Gastrocnemius medialis (tissue), 4 donors: ENCODE measurements around the gene KRT82. TPM values are rescaled to one million over a fixed set of nuclear protein-coding genes. Genes with fewer than 3 reads are reported as not detected.
"Not testable (repeated sequence)": the region's sequence is repeated elsewhere in the genome, so short reads cannot be mapped to it uniquely, and the experiment has no call there.

Experiments used
- ATAC-seq, 2 donors: fragments of 150-250 bp; one replicate each; pipeline ENCODE4 v1.9.1; 2016
- DNase-seq, 2 donors: peaks; one replicate each; pipeline ENCODE4 v3.0.0-alpha.2; 2019
- H3K27ac ChIP-seq, 4 donors: fragments of 200-600 bp; sonication (generic); 1 replicate in 1 of 4; 2 replicates in 3 of 4; pipeline ENCODE4 v1.5.1; 2016 to 2018; ENCODE audit warnings: mild to moderate bottlenecking in 2 of 4, moderate library complexity in 1 of 4
- H3K27me3 ChIP-seq, 3 donors: fragments of 200-600 bp; sonication (generic) in 2 of 3; 1 replicate in 1 of 3; 2 replicates in 2 of 3; pipeline versions ENCODE4 v1.5.1 to v1.6.0; 2016 to 2019; ENCODE audit warnings: mild to moderate bottlenecking in 1 of 3, moderate library complexity in 1 of 3
- H3K36me3 ChIP-seq, 2 donors: fragments of 200-600 bp; sonication (generic) in 1 of 2; one replicate each; pipeline ENCODE4 v1.5.1; 2017 to 2018
- H3K4me1 ChIP-seq, 2 donors: fragments of 200-600 bp; sonication (generic) in 1 of 2; one replicate each; pipeline ENCODE4 v1.5.1; 2016 to 2017; ENCODE audit warnings: mild to moderate bottlenecking in 2 of 2
- H3K4me3 ChIP-seq, 4 donors: fragments of 200-600 bp; sonication (generic) in 3 of 4; 1 replicate in 1 of 4; 2 replicates in 3 of 4; pipeline ENCODE4 v1.5.1; 2016 to 2019; ENCODE audit warnings: mild to moderate bottlenecking in 2 of 4
- H3K9me3 ChIP-seq, 3 donors: fragments of 200-600 bp; sonication (generic) in 2 of 3; 1 replicate in 1 of 3; 2 replicates in 2 of 3; pipeline ENCODE4 v1.5.1; 2016 to 2019
- POLR2A ChIP-seq, 2 donors: fragments of 450-650 bp; IDR thresholded peaks; one replicate each; pipeline ENCODE4 v1.6.1; 2017; ENCODE audit warnings: antibody characterized with exemption in 2 of 2, mild to moderate bottlenecking in 2 of 2, moderate library complexity in 2 of 2
- in situ Hi-C, 4 donors: fragments of 200-750 bp; cut with MboI; loops; one replicate each; pipeline versions ENCODE4 v1.15.0 to v1.8.0; 2017; ENCODE audit warnings: low sequenced_read_pairs in 4 of 4
- intact Hi-C: fragments of 100-400 bp; cut with DNase I; formaldehyde crosslinking; loops from one replicate; pipeline ENCODE4 v1.15.1; 2023; ENCODE audit warnings: low total_unique reads
- total RNA-seq, 4 donors: library from RNA; depleted of rRNA; stranded (reverse); fragments of >200 nt; gene quantifications; one replicate each; pipeline versions ENCODE4 v1.1.0 to v1.2.3, GENCODE V29; 2016
- TF ChIP-seq, protein P1 (sequence below), 5 experiments: fragments of 450-650 bp in 3 of 5; fragments of 200-600 bp in 2 of 5; sonication (generic) in 2 of 5; IDR thresholded peaks in 4 of 5; conservative IDR thresholded peaks in 1 of 5; 1 replicate in 4 of 5; 2 replicates in 1 of 5; pipeline ENCODE4 v1.5.1; 2016 to 2019; ENCODE audit warnings: antibody characterized with exemption in 5 of 5, mild to moderate bottlenecking in 3 of 5, moderate library complexity in 3 of 5

KRT82 gene
- total RNA-seq, 4 donors from 2014 or later: not detected

DNA sequence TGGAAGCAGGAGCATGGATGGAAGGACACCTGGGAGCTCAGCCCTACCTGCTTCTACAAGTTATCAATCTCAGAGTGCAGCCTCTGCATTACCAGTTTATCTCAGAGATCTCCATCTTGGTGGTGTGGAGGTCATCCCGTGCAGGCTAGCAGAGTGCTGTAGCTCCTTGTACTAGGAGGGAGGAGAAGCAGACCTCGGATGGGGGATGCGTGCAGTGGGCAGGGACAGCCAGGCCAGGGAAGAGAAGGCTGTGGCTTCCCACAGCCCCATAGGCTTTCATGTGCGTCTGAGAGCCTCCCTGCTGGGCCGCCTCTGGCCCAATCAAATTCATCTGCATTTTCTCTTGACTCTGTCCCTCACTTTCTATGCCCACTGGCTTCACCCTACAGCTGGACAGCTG is 8.8 kb upstream of the KRT82 start:
- no peak overlapping the region for H3K27ac ChIP-seq
- no peak for DNase-seq
- H3K36me3 ChIP-seq: no peaks in the 10 kb centered on the region

DNA sequence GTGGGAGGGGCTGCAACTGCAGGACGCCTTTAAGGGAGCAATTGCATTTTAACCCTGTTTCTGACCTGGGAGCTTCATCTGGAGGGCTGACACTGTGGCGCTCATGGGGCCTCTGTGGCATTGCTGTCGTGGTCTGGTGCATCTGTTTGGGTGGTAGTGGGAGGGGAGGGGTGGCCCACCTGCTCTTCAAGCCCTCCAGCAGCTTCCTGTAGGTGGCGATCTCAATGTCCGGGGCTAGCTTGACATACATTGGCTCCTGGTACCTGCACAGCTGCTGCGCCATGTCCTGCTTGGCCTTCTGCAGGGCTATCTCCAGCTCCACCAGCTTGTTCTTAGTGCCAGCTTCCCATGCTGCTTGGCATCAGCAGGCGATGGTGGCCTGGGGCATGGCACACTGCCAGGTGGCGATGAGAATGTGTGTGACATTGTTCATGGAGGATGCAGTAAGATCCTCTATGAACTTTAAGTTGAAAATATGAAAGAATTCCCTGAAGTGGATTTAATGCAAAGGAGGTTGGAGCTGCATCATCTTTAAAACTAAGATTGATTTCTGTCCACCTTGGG is 7.7 kb upstream of the KRT82 start:
- ATAC-seq (no peak), DNase-seq (no peak)
- H3K36me3 ChIP-seq: no peaks in the 10 kb centered on the region
- H3K9me3 ChIP-seq: no peaks in the 10 kb centered on the region
- intact Hi-C loops (no loop called here), in situ Hi-C loops (no loop called here)
- H3K27me3 ChIP-seq: no peaks in the 10 kb centered on the region
- TF ChIP-seq, protein P1, sequence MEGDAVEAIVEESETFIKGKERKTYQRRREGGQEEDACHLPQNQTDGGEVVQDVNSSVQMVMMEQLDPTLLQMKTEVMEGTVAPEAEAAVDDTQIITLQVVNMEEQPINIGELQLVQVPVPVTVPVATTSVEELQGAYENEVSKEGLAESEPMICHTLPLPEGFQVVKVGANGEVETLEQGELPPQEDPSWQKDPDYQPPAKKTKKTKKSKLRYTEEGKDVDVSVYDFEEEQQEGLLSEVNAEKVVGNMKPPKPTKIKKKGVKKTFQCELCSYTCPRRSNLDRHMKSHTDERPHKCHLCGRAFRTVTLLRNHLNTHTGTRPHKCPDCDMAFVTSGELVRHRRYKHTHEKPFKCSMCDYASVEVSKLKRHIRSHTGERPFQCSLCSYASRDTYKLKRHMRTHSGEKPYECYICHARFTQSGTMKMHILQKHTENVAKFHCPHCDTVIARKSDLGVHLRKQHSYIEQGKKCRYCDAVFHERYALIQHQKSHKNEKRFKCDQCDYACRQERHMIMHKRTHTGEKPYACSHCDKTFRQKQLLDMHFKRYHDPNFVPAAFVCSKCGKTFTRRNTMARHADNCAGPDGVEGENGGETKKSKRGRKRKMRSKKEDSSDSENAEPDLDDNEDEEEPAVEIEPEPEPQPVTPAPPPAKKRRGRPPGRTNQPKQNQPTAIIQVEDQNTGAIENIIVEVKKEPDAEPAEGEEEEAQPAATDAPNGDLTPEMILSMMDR (IDR thresholded peaks at IDR 0.05 in 4 of 5, conservative IDR thresholded peaks at IDR 0.05 in 1 of 5): no peak
- TF ChIP-seq POLR2A (IDR thresholded peaks at IDR 0.05): no peak
- no peaks in the 10 kb centered on the region for H3K4me1 ChIP-seq
- H3K4me3 ChIP-seq: no peak overlapping the region
- no peak overlapping the region for H3K27ac ChIP-seq

More for the DNA sequence above, 8.8 kb upstream of the KRT82 start:
- Histone ChIP-seq H3K4me3 (no peak overlapping the region), H3K9me3 (no peaks in the 10 kb centered on the region), H3K4me1 (no peaks in the 10 kb centered on the region), H3K27me3 (no peaks in the 10 kb centered on the region)
- no peak for ATAC-seq
- TF ChIP-seq, protein P1 (IDR thresholded peaks at IDR 0.05 in 4 of 5, conservative IDR thresholded peaks at IDR 0.05 in 1 of 5): no peak
- TF ChIP-seq POLR2A (IDR thresholded peaks at IDR 0.05): no peak
- intact Hi-C loops: no loop called here
- in situ Hi-C loops: no loop called here

DNA sequence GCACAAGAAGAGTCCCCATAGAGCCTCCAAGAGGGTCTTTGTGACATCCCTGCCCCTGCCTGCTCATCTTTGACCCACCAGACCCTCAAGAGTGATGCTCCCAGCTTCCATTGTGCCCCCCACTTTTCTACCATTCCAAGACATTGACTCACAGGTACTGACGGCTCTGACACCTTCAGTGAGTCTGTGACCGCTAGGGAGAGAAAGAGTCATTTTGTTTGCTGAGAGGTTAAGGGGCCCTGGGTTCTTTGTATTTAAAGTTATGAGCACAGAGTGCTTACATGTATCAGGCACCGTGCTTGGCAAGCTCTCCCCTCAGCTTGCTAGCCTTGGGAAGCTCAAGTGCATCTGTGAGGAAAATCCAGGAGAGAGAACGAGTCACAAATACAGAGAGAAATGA is 7.1 kb upstream of the KRT82 start:
- intact Hi-C loops: no loop called here
- Histone ChIP-seq H3K36me3 (no peaks in the 10 kb centered on the region), H3K27ac (no peak overlapping the region), H3K4me1 (no peaks in the 10 kb centered on the region), H3K27me3 (peaks cover 0 to 2% (median 0%) of the 10 kb centered on the region in 3 donors), H3K4me3 (no peak overlapping the region), H3K9me3 (no peaks in the 10 kb centered on the region)
- in situ Hi-C loops: no loop called here
- TF ChIP-seq, protein P1 (IDR thresholded peaks at IDR 0.05 in 4 of 5, conservative IDR thresholded peaks at IDR 0.05 in 1 of 5): no peak
- no peak for TF ChIP-seq POLR2A (IDR thresholded peaks at IDR 0.05)
- ATAC-seq (no peak), DNase-seq (no peak)

DNA sequence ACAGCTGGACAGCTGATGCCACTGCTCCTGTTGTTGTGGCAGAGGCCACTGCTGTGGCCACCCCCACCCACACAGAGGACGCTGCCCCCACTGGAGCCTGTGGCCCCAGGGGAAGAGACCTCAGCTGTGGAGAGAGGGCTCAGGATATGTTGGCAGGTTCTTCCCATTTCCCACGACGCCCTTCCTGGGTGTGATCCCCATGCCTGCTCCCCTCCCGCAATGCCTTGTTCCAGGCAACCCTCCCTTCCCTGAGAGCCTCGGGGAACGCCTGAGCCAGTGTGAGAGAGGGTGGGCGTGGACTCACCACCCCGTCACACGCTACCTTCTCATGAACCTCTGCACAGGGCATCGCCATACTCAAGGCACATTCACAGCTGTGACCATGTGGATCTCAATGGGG is 5.7 kb upstream of the KRT82 start:
- intact Hi-C loops: no loop called here
- no peak for DNase-seq
- in situ Hi-C loops: no loop called here

DNA sequence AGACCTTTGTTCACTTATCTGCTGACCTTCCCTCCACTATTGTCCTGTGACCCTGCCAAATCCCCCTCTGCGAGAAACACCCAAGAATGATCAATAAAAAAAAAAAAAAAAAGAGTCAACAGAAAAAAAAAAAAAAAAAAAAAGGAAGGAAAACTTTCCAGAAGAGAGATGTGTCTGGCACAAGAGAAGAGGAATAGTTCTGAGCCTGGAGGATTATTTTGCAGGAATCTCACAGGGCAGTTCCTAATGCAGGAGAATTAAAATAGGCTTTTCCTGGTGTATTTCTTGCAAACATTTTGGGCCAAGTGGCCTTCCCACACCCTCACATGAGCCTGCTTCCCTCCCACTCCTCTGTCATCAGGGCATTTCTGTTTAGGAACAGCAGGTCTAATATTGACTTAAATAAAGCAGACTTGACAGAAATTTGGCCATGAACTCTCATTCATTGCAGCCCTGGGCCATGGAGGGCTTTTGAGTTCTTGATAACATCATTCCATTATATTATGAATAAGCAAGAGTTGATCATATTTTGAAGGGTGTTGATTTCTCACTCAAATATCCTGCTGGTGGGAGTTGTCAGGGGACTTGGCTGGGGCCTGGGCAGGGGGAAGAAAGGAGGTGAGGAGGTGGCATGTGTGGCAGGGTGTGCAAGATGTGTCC is 4.6 kb upstream of the KRT82 start:
- in situ Hi-C loops, H3K27me3 ChIP-seq, ATAC-seq: not testable (repeated sequence)

More for the DNA sequence above, 5.7 kb upstream of the KRT82 start:
- Histone ChIP-seq H3K4me1 (no peaks in the 10 kb centered on the region), H3K9me3 (no peaks in the 10 kb centered on the region), H3K4me3 (no peak overlapping the region), H3K27me3 (peaks cover 0 to 2% (median 0%) of the 10 kb centered on the region in 3 donors), H3K36me3 (no peaks in the 10 kb centered on the region), H3K27ac (no peak overlapping the region)
- TF ChIP-seq, protein P1 (IDR thresholded peaks at IDR 0.05 in 4 of 5, conservative IDR thresholded peaks at IDR 0.05 in 1 of 5): no peak
- no peak for TF ChIP-seq POLR2A (IDR thresholded peaks at IDR 0.05)
- no peak for ATAC-seq

More for the DNA sequence above, 4.6 kb upstream of the KRT82 start:
- H3K36me3 ChIP-seq, intact Hi-C loops, H3K4me3 ChIP-seq, H3K9me3 ChIP-seq, H3K27ac ChIP-seq, H3K4me1 ChIP-seq, DNase-seq: not testable (repeated sequence)
